ENCODE results near the gene KCTD12. TPM values are rescaled to one million over a fixed set of nuclear protein-coding genes. Genes with fewer than 3 reads are reported as not detected.

The KCTD12 gene
- total RNA-seq, 4 donors from 2014 or later, result 112 to 169 (median 148) TPM

DNA sequence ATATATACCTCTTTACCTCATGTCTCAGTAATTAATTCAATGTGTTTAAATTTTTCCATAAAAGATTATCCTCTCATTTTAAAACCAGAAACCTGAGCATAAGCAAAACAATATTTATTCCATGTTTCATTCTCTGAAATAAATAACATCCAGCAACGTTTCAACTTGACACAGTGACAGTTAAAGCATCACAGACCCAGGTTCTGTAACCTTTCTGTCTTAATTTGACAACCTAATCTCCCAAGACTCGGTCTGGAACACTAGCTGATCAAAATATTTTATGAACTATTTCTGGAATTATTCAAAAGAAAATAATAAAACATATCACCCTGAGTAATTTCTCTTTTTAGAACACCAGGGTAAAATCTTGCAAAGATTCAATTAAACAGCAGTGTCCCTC lies 40.3 kb downstream of the KCTD12 start:
- Histone ChIP-seq H3K36me3 (no peaks in the 10 kb centered on the region), H3K27me3 (no peaks in the 10 kb centered on the region), H3K4me1 (peaks cover 0 to 13% (median 6%) of the 10 kb centered on the region in 4 donors), H3K9me3 (no peaks in the 10 kb centered on the region), H3K4me3 (no peak overlapping the region), H3K27ac (replicated peaks in 1 of 4) (peak overlapping the region in 1 of 4 donors; percentile 15)
- intact Hi-C loops (cut with DNase I), result no loop called here
- TF ChIP-seq, protein P1, sequence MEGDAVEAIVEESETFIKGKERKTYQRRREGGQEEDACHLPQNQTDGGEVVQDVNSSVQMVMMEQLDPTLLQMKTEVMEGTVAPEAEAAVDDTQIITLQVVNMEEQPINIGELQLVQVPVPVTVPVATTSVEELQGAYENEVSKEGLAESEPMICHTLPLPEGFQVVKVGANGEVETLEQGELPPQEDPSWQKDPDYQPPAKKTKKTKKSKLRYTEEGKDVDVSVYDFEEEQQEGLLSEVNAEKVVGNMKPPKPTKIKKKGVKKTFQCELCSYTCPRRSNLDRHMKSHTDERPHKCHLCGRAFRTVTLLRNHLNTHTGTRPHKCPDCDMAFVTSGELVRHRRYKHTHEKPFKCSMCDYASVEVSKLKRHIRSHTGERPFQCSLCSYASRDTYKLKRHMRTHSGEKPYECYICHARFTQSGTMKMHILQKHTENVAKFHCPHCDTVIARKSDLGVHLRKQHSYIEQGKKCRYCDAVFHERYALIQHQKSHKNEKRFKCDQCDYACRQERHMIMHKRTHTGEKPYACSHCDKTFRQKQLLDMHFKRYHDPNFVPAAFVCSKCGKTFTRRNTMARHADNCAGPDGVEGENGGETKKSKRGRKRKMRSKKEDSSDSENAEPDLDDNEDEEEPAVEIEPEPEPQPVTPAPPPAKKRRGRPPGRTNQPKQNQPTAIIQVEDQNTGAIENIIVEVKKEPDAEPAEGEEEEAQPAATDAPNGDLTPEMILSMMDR (IDR thresholded peaks at IDR 0.05), result no peak
- TF ChIP-seq POLR2AphosphoS5 (IDR thresholded peaks at IDR 0.05) (no peak), POLR2A (IDR thresholded peaks at IDR 0.05; ENCODE audit: low read depth) (no peak), EP300 (IDR thresholded peaks at IDR 0.05) (no peak)
- 25% methylated on average over 2 of the region's 2 CpGs for WGBS
- DNase-seq (ENCODE audit: extremely low spot score), result no peak

DNA sequence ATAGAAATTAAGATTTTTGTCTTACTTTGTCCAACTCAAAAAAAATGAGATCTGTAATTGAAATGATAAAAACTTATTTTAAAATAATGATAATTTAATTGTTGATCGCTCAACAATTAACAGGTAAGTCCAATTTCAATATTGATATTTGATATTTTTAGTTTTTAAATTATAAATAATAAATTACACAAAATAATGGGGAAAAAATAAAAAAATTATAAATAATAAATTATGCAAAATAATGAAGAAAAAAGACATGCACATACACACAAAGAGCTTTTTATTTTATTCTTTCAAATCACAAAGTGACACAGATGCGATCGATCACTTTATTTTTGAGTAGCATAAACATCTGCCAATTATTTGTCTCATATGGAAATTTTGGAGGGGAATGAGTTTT lies 40.8 kb downstream of the KCTD12 start:
- no peak for DNase-seq (ENCODE audit: extremely low spot score)
- intact Hi-C loops (cut with DNase I), result no loop called here
- no peaks in the 10 kb centered on the region for H3K36me3 ChIP-seq
- no peak overlapping the region for H3K27ac ChIP-seq (replicated peaks in 1 of 4)
- H3K4me1 ChIP-seq, result peaks cover 0 to 13% (median 6%) of the 10 kb centered on the region in 4 donors
- TF ChIP-seq, protein P1 (IDR thresholded peaks at IDR 0.05), result no peak
- no peak for TF ChIP-seq POLR2A (IDR thresholded peaks at IDR 0.05; ENCODE audit: low read depth)
- no peak for TF ChIP-seq POLR2AphosphoS5 (IDR thresholded peaks at IDR 0.05)
- no peak for TF ChIP-seq EP300 (IDR thresholded peaks at IDR 0.05)
- 94% methylated on average over 3 of the region's 3 CpGs for WGBS
- H3K4me3 ChIP-seq, result no peak overlapping the region
- H3K27me3 ChIP-seq, result no peaks in the 10 kb centered on the region
- H3K9me3 ChIP-seq, result no peaks in the 10 kb centered on the region

GRCh38 chr13:76837801-76838200 lies 48.4 kb downstream of the KCTD12 start:
- peaks cover 0 to 23% (median 7%) of the 10 kb centered on the region in 4 donors for H3K4me1 ChIP-seq
- no peaks in the 10 kb centered on the region for H3K9me3 ChIP-seq
- H3K27ac ChIP-seq (replicated peaks in 1 of 4), result no peak overlapping the region
- H3K4me3 ChIP-seq, result no peak overlapping the region
- DNase-seq (ENCODE audit: extremely low spot score), result no peak
- no peaks in the 10 kb centered on the region for H3K36me3 ChIP-seq
- WGBS, result 38% methylated on average over 1 of the region's 1 CpG
- H3K27me3 ChIP-seq, result no peaks in the 10 kb centered on the region
- intact Hi-C loops (cut with DNase I), result no loop called here
- TF ChIP-seq, protein P1 (IDR thresholded peaks at IDR 0.05), result no peak
- no peak for TF ChIP-seq EP300 (IDR thresholded peaks at IDR 0.05)

DNA sequence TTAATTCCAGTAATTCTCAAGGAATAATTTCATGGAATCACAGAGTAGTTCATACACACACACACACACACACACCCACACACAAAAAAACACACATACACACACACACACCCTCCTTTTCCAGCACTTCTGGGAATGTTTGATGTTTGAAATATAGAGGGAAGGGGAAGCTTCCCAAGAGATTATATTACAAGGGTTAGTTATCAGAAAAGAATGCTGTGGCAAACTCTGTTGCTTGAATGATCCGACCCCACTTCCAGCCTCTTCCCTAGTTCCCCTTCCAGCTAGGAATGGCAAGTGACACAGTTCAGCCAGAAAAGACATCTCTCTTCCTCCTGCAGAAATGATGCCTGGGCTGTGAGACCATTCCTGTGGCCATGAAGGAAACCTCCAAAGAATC lies 49.9 kb downstream of the KCTD12 start:
- Histone ChIP-seq H3K9me3 (no peaks in the 10 kb centered on the region), H3K36me3 (no peaks in the 10 kb centered on the region), H3K27ac (replicated peaks in 1 of 4) (no peak overlapping the region), H3K4me1 (peaks cover 0 to 23% (median 7%) of the 10 kb centered on the region in 4 donors), H3K27me3 (no peaks in the 10 kb centered on the region), H3K4me3 (no peak overlapping the region)
- no peak for DNase-seq (ENCODE audit: extremely low spot score)
- intact Hi-C loops (cut with DNase I), result no loop called here
- WGBS, result 45% methylated on average over 1 of the region's 1 CpG
- TF ChIP-seq EP300 (IDR thresholded peaks at IDR 0.05) (no peak), POLR2A (IDR thresholded peaks at IDR 0.05; ENCODE audit: low read depth) (no peak), POLR2AphosphoS5 (IDR thresholded peaks at IDR 0.05) (no peak)
- TF ChIP-seq, protein P1 (IDR thresholded peaks at IDR 0.05), result no peak

DNA sequence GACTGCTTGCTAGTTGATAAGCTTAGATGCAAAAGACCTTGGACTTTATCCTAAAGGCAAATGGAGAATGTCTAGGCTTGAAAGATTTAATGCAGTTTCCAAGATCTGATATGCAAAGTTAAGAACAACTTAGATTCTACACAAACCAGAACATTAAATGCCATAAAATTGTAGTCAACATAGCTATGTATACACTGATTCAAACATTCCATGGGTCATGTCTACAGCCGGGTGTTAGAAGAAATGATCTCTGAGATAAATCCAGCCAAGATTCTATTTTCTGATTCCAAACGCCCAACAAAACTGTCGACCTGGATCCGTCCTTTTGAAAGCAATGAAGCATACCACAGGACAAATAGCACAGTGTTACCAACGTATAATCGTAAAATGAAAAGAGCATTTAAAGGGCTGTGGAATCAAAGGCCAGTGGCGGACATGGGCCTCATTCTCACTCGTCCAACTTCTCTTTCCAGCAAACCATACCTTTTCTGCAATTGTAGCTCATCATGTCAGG lies 52.7 kb downstream of the KCTD12 start:
- Histone ChIP-seq H3K27me3 (no peaks in the 10 kb centered on the region), H3K9me3 (no peaks in the 10 kb centered on the region), H3K4me3 (no peak overlapping the region), H3K36me3 (no peaks in the 10 kb centered on the region), H3K4me1 (peaks cover 9 to 28% (median 18%) of the 10 kb centered on the region in 4 donors), H3K27ac (replicated peaks in 1 of 4) (no peak overlapping the region)
- TF ChIP-seq EP300 (IDR thresholded peaks at IDR 0.05) (no peak), POLR2A (IDR thresholded peaks at IDR 0.05; ENCODE audit: low read depth) (no peak), POLR2AphosphoS5 (IDR thresholded peaks at IDR 0.05) (no peak)
- TF ChIP-seq, protein P1 (IDR thresholded peaks at IDR 0.05), result no peak
- intact Hi-C loops (cut with DNase I), result no loop called here
- DNase-seq (ENCODE audit: extremely low spot score), result no peak
- 70% methylated on average over 8 of the region's 8 CpGs for WGBS
